Activated CD4-positive, alpha-beta memory T cell treated with anti-CD3 and anti-CD28 coated beads for 36 hours (primary cell): ENCODE results near the gene RNF121. TPM values are rescaled to one million over a fixed set of nuclear protein-coding genes. Genes with fewer than 3 reads are reported as not detected.

ENCODE experiments used
- CTCF ChIA-PET: fragments of 350-600 bp; sonication (Branson Sonifier 250); formaldehyde crosslinking; loops from one replicate; lab custom pipeline; 2021; ENCODE audit warnings: antibody characterized with exemption, inconsistent platforms; lab: Charles Lee
- POLR2A ChIA-PET: fragments of 350-600 bp; sonication (Branson Sonifier 250); formaldehyde crosslinking; loops from one replicate; lab custom pipeline; 2021; ENCODE audit warnings: antibody characterized with exemption; lab: Charles Lee
- DNase-seq: peaks from one replicate; pipeline ENCODE4 v3.0.0-alpha.2; 2020
- H3K27ac Mint-ChIP-seq: one replicate; pipeline ENCODE4 v1.8.0; 2021; ENCODE audit warnings: mixed read lengths
- H3K27me3 Mint-ChIP-seq: one replicate; pipeline ENCODE4 v1.8.0; 2021; ENCODE audit warnings: mixed read lengths
- H3K36me3 Mint-ChIP-seq: one replicate; pipeline ENCODE4 v1.8.0; 2021; ENCODE audit warnings: mixed read lengths
- H3K4me1 Mint-ChIP-seq: one replicate; pipeline ENCODE4 v1.8.0; 2021; ENCODE audit warnings: low read depth, mixed read lengths
- H3K4me3 Mint-ChIP-seq: one replicate; pipeline ENCODE4 v1.8.0; 2021; ENCODE audit warnings: mild to moderate bottlenecking, mixed read lengths
- H3K9me3 Mint-ChIP-seq: one replicate; pipeline ENCODE4 v1.8.0; 2021; ENCODE audit warnings: mixed read lengths
- intact Hi-C: fragments of 100-400 bp; cut with micrococcal nuclease; formaldehyde crosslinking; loops from one replicate; pipeline ENCODE4 v1.15.1; 2023
- total RNA-seq, 2 experiments: library from RNA; stranded (reverse); gene quantifications; one replicate each; pipeline ENCODE4 v1.2.3, GENCODE V29; 2021

Gene RNF121
- total RNA-seq, 2 experiments from 2014 or later = 34.9 to 37.1 TPM

- Mint-ChIP-seq H3K27ac (no peak overlapping the region), H3K9me3 (no peaks in the 10 kb centered on the region), H3K27me3 (no peaks in the 10 kb centered on the region), H3K4me3 (no peak overlapping the region), H3K36me3 (peaks cover 50% of the 10 kb centered on the region), H3K4me1 (no peaks in the 10 kb centered on the region)
- DNase-seq = no peak
- ChIA-PET POLR2A (interaction anchor here (0.6 kb wide), 1 partner anchor 66 kb away, joined by 3 read pairs; no protein-coding TSS in a partner anchor), CTCF (interaction anchor here (0.6 to 1.3 kb wide), 3 partner anchors 18 to 105 kb away, joined by 3 to 6 read pairs (median 3); partner anchors contain the start of gene ANAPC15)
- intact Hi-C loops = no loop called here
Measured at GRCh38 chr11:72007587-72007986, 78.7 kb downstream of the RNF121 start.

- Mint-ChIP-seq H3K4me3 (no peak overlapping the region), H3K4me1 (no peaks in the 10 kb centered on the region), H3K36me3 (peaks cover 48% of the 10 kb centered on the region), H3K27me3 (no peaks in the 10 kb centered on the region), H3K27ac (no peak overlapping the region), H3K9me3 (no peaks in the 10 kb centered on the region)
- DNase-seq = no peak
- intact Hi-C loops = no loop called here
- ChIA-PET CTCF (interaction anchor here (1.1 to 1.2 kb wide), 2 partner anchors 17 to 32 kb away, joined by 3 to 4 read pairs; no protein-coding TSS in a partner anchor), POLR2A (no interaction called here)
Measured at GRCh38 chr11:72008728-72009127, 79.9 kb downstream of the RNF121 start.

GRCh38 chr11:72009156-72009555, 80.3 kb downstream of the RNF121 start:
- Mint-ChIP-seq H3K9me3 (no peaks in the 10 kb centered on the region), H3K4me3 (no peak overlapping the region), H3K27me3 (no peaks in the 10 kb centered on the region), H3K27ac (no peak overlapping the region), H3K36me3 (peaks cover 46% of the 10 kb centered on the region), H3K4me1 (no peaks in the 10 kb centered on the region)
- intact Hi-C loops = no loop called here
- POLR2A ChIA-PET = no interaction called here
- CTCF ChIA-PET = interaction anchor here (1.2 kb wide), 1 partner anchor 32 kb away, joined by 4 read pairs; no protein-coding TSS in a partner anchor
- DNase-seq = no peak

- intact Hi-C loops = no loop called here
- peak overlapping the region; percentile 40 for H3K27ac Mint-ChIP-seq
- no peaks in the 10 kb centered on the region for H3K9me3 Mint-ChIP-seq
- H3K36me3 Mint-ChIP-seq = peaks cover 49% of the 10 kb centered on the region
- DNase-seq = no peak
- H3K4me1 Mint-ChIP-seq = no peaks in the 10 kb centered on the region
- ChIA-PET CTCF (no interaction called here), POLR2A (no interaction called here)
- H3K27me3 Mint-ChIP-seq = no peaks in the 10 kb centered on the region
- no peak overlapping the region for H3K4me3 Mint-ChIP-seq
Measured at GRCh38 chr11:72010529-72011233, 81.8 kb downstream of the RNF121 start.

- H3K4me1 Mint-ChIP-seq = no peaks in the 10 kb centered on the region
- H3K36me3 Mint-ChIP-seq = peaks cover 51% of the 10 kb centered on the region
- ChIA-PET POLR2A (interaction anchor here (0.9 kb wide), 1 partner anchor 13 kb away, joined by 3 read pairs; no protein-coding TSS in a partner anchor), CTCF (interaction anchor here (7.6 kb wide), 1 partner anchor 13 kb away, joined by 55 read pairs; no protein-coding TSS in a partner anchor)
- no peaks in the 10 kb centered on the region for H3K27me3 Mint-ChIP-seq
- H3K27ac Mint-ChIP-seq = no peak overlapping the region
- no peaks in the 10 kb centered on the region for H3K9me3 Mint-ChIP-seq
- H3K4me3 Mint-ChIP-seq = no peak overlapping the region
- DNase-seq = no peak
- intact Hi-C loops = no loop called here
Measured at GRCh38 chr11:72012091-72012630, 83.3 kb downstream of the RNF121 start.

GRCh38 chr11:72012897-72013721, 84.3 kb downstream of the RNF121 start:
- Mint-ChIP-seq H3K36me3 (peaks cover 52% of the 10 kb centered on the region), H3K4me3 (no peak overlapping the region), H3K4me1 (no peaks in the 10 kb centered on the region), H3K9me3 (no peaks in the 10 kb centered on the region), H3K27ac (peak overlapping the region; percentile 10), H3K27me3 (no peaks in the 10 kb centered on the region)
- DNase-seq = no peak
- ChIA-PET CTCF (interaction anchor here (7.6 kb wide), 1 partner anchor 12 kb away, joined by 55 read pairs; no protein-coding TSS in a partner anchor), POLR2A (interaction anchor here (0.9 kb wide), 1 partner anchor 14 kb away, joined by 3 read pairs; no protein-coding TSS in a partner anchor)
- intact Hi-C loops = no loop called here

- intact Hi-C loops = no loop called here
- CTCF ChIA-PET = interaction anchor here (2.6 to 7.6 kb wide), 2 partner anchors 11 to 130 kb away, joined by 12 to 55 read pairs; no protein-coding TSS in a partner anchor
- no peaks in the 10 kb centered on the region for H3K9me3 Mint-ChIP-seq
- no peaks in the 10 kb centered on the region for H3K27me3 Mint-ChIP-seq
- H3K27ac Mint-ChIP-seq = peak overlapping the region; percentile 31
- no peak overlapping the region for H3K4me3 Mint-ChIP-seq
- no peak for DNase-seq
- peaks cover 55% of the 10 kb centered on the region for H3K36me3 Mint-ChIP-seq
- POLR2A ChIA-PET = no interaction called here
- H3K4me1 Mint-ChIP-seq = no peaks in the 10 kb centered on the region
Measured at GRCh38 chr11:72013765-72014711, 85.2 kb downstream of the RNF121 start.

- intact Hi-C loops = no loop called here
Measured at GRCh38 chr11:72014761-72015320, 86.0 kb downstream of the RNF121 start.

GRCh38 chr11:72015511-72016061, 86.7 kb downstream of the RNF121 start:
- peak overlapping the region; percentile 18 for H3K27ac Mint-ChIP-seq
- H3K4me1 Mint-ChIP-seq = no peaks in the 10 kb centered on the region
- no peaks in the 10 kb centered on the region for H3K9me3 Mint-ChIP-seq
- H3K4me3 Mint-ChIP-seq = no peak overlapping the region
- no peaks in the 10 kb centered on the region for H3K27me3 Mint-ChIP-seq
- peak; percentile 19 for DNase-seq
- intact Hi-C loops = no loop called here
- H3K36me3 Mint-ChIP-seq = peaks cover 64% of the 10 kb centered on the region
- CTCF ChIA-PET = interaction anchor here (0.8 to 7.6 kb wide), 6 partner anchors 10 to 129 kb away, joined by 3 to 55 read pairs (median 4); no protein-coding TSS in a partner anchor
- POLR2A ChIA-PET = interaction anchor here (0.8 to 1.5 kb wide), 2 partner anchors 13 to 16 kb away, joined by 3 to 4 read pairs; partner anchors contain the start of gene IL18BP

More at GRCh38 chr11:72014761-72015320, 86.0 kb downstream of the RNF121 start:
- Mint-ChIP-seq H3K27me3 (no peaks in the 10 kb centered on the region), H3K27ac (no peak overlapping the region), H3K4me1 (no peaks in the 10 kb centered on the region), H3K36me3 (peaks cover 59% of the 10 kb centered on the region), H3K4me3 (no peak overlapping the region), H3K9me3 (no peaks in the 10 kb centered on the region)
- DNase-seq = peak; percentile 6
- CTCF ChIA-PET = interaction anchor here (1.2 to 7.6 kb wide), 3 partner anchors 11 to 129 kb away, joined by 3 to 55 read pairs (median 12); no protein-coding TSS in a partner anchor
- POLR2A ChIA-PET = interaction anchor here (0.8 to 1.5 kb wide), 2 partner anchors 13 to 15 kb away, joined by 3 to 4 read pairs; partner anchors contain the start of gene IL18BP

GRCh38 chr11:72018171-72018570, 89.3 kb downstream of the RNF121 start:
- no peak for DNase-seq
- peaks cover 70% of the 10 kb centered on the region for H3K36me3 Mint-ChIP-seq
- intact Hi-C loops = no loop called here
- no peaks in the 10 kb centered on the region for H3K27me3 Mint-ChIP-seq
- ChIA-PET CTCF (interaction anchor here (1.3 to 7.6 kb wide), 2 partner anchors 7 to 39 kb away, joined by 6 to 55 read pairs; no protein-coding TSS in a partner anchor), POLR2A (no interaction called here)
- no peaks in the 10 kb centered on the region for H3K9me3 Mint-ChIP-seq
- no peaks in the 10 kb centered on the region for H3K4me1 Mint-ChIP-seq
- H3K27ac Mint-ChIP-seq = no peak overlapping the region
- no peak overlapping the region for H3K4me3 Mint-ChIP-seq
